H1 (cell line): ENCODE data around the gene HOMER1.

Experiments
- BRCA1 ChIP-seq: IDR thresholded peaks from 2 replicates; pipeline ENCODE4 v1.6.1; 2012; ENCODE audit warnings: low read depth, low read length, improper control_type of control experiment
- CBX5 ChIP-seq: fragments of 300-800, 300-1000 bp; sonication (generic); IDR thresholded peaks from 2 replicates; pipeline ENCODE4 v1.7.1; 2016; ENCODE audit warnings: antibody characterized with exemption, low read length, low read depth
- CTCF ChIP-seq, 3 experiments: IDR thresholded peaks; 1 replicate in 2 of 3; 2 replicates in 1 of 3; pipeline versions ENCODE4 v1.5.1 to v1.6.1; 2011; ENCODE audit warnings: low read length in 3 of 3, mild to moderate bottlenecking in 3 of 3, inconsistent platforms in 2 of 3, low read depth in 1 of 3, moderate library complexity in 1 of 3; ENCODE audit not compliant: insufficient read depth in 1 of 3; ENCODE audit errors: control extremely low read depth in 1 of 3
- EGR1 ChIP-seq: IDR thresholded peaks from 2 replicates; pipeline ENCODE4 v1.6.1; 2011; ENCODE audit warnings: low read depth, low read length, borderline replicate concordance
- EZH2 ChIP-seq: fragments of 200-600 bp; sonication (generic); IDR thresholded peaks from 2 replicates; pipeline ENCODE4 v1.7.1; 2012; ENCODE audit warnings: low read depth, mild to moderate bottlenecking, moderate library complexity, low read length, inconsistent platforms; ENCODE audit not compliant: severe bottlenecking
- FOSL1 ChIP-seq: IDR thresholded peaks from 2 replicates; pipeline ENCODE4 v1.6.1; 2011; ENCODE audit warnings: mild to moderate bottlenecking, low read depth, low read length, moderate library complexity; ENCODE audit not compliant: insufficient read depth
- HDAC2 ChIP-seq, 2 experiments: fragments of 300-600 bp in 1 of 2; sonication (generic) in 1 of 2; IDR thresholded peaks; 2 replicates each; pipeline ENCODE4 v1.6.1; 2011 to 2012; ENCODE audit warnings: low read depth in 2 of 2, low read length in 2 of 2, mild to moderate bottlenecking in 2 of 2, moderate library complexity in 2 of 2, borderline replicate concordance in 1 of 2, inconsistent platforms in 1 of 2
- MAFK ChIP-seq: IDR thresholded peaks from 2 replicates; pipeline ENCODE4 v1.6.1; 2012; ENCODE audit warnings: low read depth, mild to moderate bottlenecking, improper control_type of control experiment, low read length
- POLR2A ChIP-seq, 2 experiments: IDR thresholded peaks; 1 replicate in 1 of 2; 2 replicates in 1 of 2; pipeline ENCODE4 v1.6.1; 2011; ENCODE audit warnings: low read depth in 2 of 2, low read length in 2 of 2, mild to moderate bottlenecking in 2 of 2; ENCODE audit errors: control extremely low read depth in 1 of 2
- POLR2AphosphoS5 ChIP-seq: IDR thresholded peaks from 2 replicates; pipeline ENCODE4 v1.6.1; 2011; ENCODE audit warnings: low read depth, low read length
- RXRA ChIP-seq: IDR thresholded peaks from 2 replicates; pipeline ENCODE4 v1.6.1; 2011; ENCODE audit warnings: low read depth, mild to moderate bottlenecking, low read length, moderate library complexity; ENCODE audit not compliant: insufficient read depth
- SIN3A ChIP-seq, 2 experiments: IDR thresholded peaks in 1 of 2; conservative IDR thresholded peaks in 1 of 2; 2 replicates each; pipeline ENCODE4 v1.6.1; 2011 to 2012; ENCODE audit warnings: low read length in 2 of 2, improper control_type of control experiment in 1 of 2, low read depth in 1 of 2, mild to moderate bottlenecking in 1 of 2
- SP1 ChIP-seq: IDR thresholded peaks from 2 replicates; pipeline ENCODE4 v1.6.1; 2011; ENCODE audit warnings: low read depth, low read length
- TF ChIP-seq, protein P1 (sequence below): IDR thresholded peaks from 2 replicates; pipeline ENCODE4 v1.6.1; 2012; ENCODE audit warnings: inconsistent platforms

DNA sequence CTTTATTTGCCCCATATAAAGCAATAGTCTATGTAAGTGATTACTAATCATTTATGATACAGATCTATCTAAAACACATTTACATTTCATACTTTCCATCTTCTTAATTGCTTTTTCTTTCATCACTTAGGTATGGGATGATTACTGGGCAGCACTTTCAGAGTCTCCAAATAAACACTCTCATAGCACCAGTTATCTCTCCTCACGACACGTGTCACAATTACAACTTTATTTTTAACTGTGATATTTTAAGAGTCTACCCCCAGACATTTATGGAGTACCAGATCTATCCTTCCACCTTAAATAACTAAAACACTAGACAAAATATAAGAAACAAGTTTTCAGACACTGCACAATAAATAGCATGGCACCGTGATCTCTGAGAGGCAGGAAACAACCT is 32.9 kb downstream of the HOMER1 start:
- TF ChIP-seq CTCF (IDR thresholded peaks at IDR 0.05; ENCODE audit: control extremely low read depth in 1 of 3, insufficient read depth in 1 of 3, low read depth in 1 of 3, low read length in 3 of 3) (no peak), SP1 (no peak), CBX5 (no peak), BRCA1 (no peak), POLR2AphosphoS5 (no peak), HDAC2 (IDR thresholded peaks at IDR 0.05; ENCODE audit: borderline replicate concordance in 1 of 2, low read depth in 2 of 2, low read length in 2 of 2) (no peak), POLR2A (IDR thresholded peaks at IDR 0.05; ENCODE audit: control extremely low read depth in 1 of 2, low read depth in 2 of 2, low read length in 2 of 2) (no peak), RXRA (no peak), SIN3A (conservative IDR thresholded peaks at IDR 0.05 in 1 of 2, IDR thresholded peaks at IDR 0.05 in 1 of 2; ENCODE audit: low read depth in 1 of 2, low read length in 2 of 2) (no peak), EGR1 (no peak), FOSL1 (no peak), EZH2 (no peak), MAFK (no peak)
- TF ChIP-seq, protein P1, sequence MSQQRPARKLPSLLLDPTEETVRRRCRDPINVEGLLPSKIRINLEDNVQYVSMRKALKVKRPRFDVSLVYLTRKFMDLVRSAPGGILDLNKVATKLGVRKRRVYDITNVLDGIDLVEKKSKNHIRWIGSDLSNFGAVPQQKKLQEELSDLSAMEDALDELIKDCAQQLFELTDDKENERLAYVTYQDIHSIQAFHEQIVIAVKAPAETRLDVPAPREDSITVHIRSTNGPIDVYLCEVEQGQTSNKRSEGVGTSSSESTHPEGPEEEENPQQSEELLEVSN: no peak
